ENCODE measurements around the gene PAX5. TPM values are rescaled to one million over a fixed set of nuclear protein-coding genes. Genes with fewer than 3 reads are reported as not detected.

The PAX5 gene
- total RNA-seq, 1 donor from 2014 or later: not detected

DNA sequence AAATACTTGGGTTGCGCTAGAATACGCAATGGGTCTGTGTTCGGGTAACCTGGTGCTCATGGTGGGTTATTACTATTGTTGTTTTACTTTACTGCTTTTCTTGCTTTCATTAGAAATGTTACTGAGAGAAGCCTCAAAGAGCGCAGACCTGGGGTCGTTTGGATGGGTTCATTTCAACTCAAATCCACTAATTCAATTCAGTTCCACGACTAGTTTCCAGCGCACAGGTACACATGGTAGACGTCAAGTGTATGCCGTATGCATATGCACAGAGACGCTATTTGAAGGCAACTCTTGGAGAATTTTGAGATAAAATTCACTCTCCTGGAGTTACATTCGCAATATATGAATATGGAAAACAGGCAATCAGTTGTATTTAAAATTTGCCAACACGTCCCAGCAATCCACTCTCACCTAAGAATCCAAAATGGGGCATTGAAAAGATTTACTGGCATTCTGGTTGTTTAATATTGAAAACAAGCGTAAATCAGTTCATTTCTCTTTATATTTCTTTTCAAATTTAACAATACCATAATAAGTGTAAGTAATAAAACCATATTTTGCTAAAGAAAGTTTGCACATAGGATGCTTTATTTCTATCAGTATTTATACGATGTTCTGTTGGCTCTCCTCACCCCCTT, 4.4 kb upstream of the PAX5 start:
- no peak for DNase-seq (ENCODE audit: low spot score)
- intact Hi-C loops (cut with DNase I): loop anchor here (5.0 kb wide), 1 partner anchor 44 kb away; no protein-coding TSS in a partner anchor

DNA sequence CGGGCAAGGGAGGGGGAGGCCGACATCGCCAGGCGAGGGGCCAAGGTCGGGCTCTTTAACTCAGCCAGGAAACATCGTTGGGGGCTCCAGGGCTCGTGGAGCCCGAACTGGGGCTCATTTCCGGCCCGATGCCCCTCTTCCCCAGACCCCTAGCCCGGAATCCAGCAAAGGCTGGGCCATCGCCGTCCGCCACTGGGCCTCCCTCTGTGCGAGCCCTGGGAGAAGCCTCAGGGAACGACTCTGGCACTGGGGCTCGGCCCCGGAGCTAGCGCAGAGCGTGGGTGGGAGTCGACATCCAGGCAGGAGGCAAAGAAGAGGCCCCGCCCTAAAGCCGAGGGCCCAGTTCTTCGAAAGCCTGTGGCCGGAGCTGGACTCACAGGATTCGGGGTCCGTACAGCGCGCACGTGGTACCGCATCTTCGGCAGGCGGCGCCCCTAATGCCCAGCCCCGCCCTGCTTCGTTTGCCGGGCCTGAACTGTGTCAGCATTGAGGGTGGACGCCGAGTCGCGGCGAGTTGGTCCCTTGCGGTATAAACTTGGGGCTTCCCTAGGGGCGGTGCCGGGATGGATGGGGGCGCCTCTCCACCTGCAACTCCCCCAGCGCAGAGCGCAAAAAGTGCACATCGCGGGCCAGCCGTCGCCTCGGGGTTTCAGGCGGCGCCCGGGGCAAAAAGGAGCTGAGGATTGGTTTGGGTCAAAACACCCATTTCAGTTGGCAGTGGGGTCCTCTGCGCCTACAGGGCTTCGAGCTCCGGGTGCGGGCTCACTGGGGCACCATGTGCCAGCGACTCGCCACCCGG, 3.6 kb upstream of the PAX5 start:
- intact Hi-C loops (cut with DNase I): loop anchor here (5.0 kb wide), 1 partner anchor 45 kb away; no protein-coding TSS in a partner anchor
- DNase-seq (ENCODE audit: low spot score): no peak

- no peak for DNase-seq (ENCODE audit: low spot score)
- intact Hi-C loops (cut with DNase I): loop anchor here (5.0 kb wide), 1 partner anchor 45 kb away; no protein-coding TSS in a partner anchor
These were observed 2.9 kb upstream of the PAX5 start for GRCh38 chr9:37036776-37037502.

- no peak for DNase-seq (ENCODE audit: low spot score)
These were observed 2.3 kb upstream of the PAX5 start for GRCh38 chr9:37036371-37036775.

GRCh38 chr9:37035648-37036370, 1.7 kb upstream of the PAX5 start:
- DNase-seq (ENCODE audit: low spot score): no peak
- intact Hi-C loops (cut with DNase I): loop anchor here (5.0 kb wide), 1 partner anchor 46 kb away; no protein-coding TSS in a partner anchor

More at GRCh38 chr9:37036371-37036775, 2.3 kb upstream of the PAX5 start:
- intact Hi-C loops (cut with DNase I): loop anchor here (5.0 kb wide), 1 partner anchor 46 kb away; no protein-coding TSS in a partner anchor

- no peak for DNase-seq (ENCODE audit: low spot score)
- intact Hi-C loops (cut with DNase I): loop anchor here (5.0 kb wide), 1 partner anchor 47 kb away; no protein-coding TSS in a partner anchor
These were observed 1.0 kb upstream of the PAX5 start for GRCh38 chr9:37034938-37035647.

- intact Hi-C loops (cut with DNase I): no loop called here
- DNase-seq (ENCODE audit: low spot score): no peak
These were observed 353 bp upstream of the PAX5 start for GRCh38 chr9:37034305-37034937.

GRCh38 chr9:37033141-37033540, 927 bp downstream of the PAX5 start:
- DNase-seq (ENCODE audit: low spot score): no peak
- intact Hi-C loops (cut with DNase I): no loop called here

DNA sequence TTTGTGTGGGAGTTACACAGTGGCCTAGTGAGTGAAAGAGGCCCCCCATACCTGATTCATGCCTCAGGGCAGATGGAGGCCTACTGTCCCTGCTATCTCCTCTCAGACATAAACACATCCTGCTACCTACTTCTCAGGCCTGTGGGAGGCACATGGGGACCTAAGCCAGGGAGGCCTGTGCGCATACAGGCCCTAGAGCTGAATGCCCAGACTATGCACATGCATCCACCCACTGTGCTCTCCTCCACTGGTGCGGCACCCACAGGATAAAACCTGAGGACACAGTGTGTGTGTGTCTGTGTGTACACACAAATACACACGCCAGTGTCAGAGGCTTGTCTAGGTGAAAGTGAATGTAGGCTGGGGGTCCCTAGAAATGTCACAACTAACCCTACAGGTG, 1.4 kb downstream of the PAX5 start:
- no peak for DNase-seq (ENCODE audit: low spot score)
- intact Hi-C loops (cut with DNase I): no loop called here

DNA sequence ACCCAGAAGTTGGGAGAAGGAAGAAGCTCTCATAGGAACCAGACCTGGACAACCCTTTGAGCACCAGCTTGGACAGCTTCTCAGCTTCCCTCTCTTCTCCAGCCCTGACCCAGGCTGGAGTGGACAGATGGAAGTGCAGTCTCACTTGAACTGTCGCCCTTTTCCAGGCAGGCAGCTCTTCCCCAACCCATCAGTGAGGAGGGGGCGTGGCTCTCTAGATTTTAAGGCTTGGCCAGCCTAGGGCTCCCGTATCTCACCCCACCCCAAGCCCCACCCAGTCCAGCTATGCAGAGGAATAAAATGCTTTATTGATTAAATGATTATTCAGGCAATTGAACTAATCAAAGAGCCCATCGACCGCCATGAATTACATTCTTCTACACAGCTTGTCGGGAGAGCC, 2.2 kb downstream of the PAX5 start:
- no peak for DNase-seq (ENCODE audit: low spot score)
- intact Hi-C loops (cut with DNase I): no loop called here

- intact Hi-C loops (cut with DNase I): no loop called here
These were observed 3.0 kb downstream of the PAX5 start for GRCh38 chr9:37031081-37031480.

DNA sequence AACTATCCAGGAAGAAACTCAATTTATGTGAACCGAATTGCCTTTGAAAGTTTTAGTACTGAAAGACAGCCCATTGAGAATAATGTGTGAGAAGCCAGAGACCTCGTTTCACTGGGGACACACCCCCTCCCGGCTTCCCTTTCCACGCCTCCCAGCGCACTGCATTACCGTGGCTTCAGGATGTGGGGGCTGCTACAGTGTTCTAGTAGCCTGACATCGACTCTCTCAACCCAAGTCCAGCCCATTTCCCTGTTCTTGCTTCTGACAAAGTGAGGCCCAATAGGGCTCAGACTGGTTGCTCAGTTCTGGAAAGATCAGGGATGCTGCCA, 3.5 kb downstream of the PAX5 start:
- no peak for DNase-seq (ENCODE audit: low spot score)
- intact Hi-C loops (cut with DNase I): no loop called here

More at GRCh38 chr9:37031081-37031480, 3.0 kb downstream of the PAX5 start:
- DNase-seq (ENCODE audit: low spot score): no peak

DNA sequence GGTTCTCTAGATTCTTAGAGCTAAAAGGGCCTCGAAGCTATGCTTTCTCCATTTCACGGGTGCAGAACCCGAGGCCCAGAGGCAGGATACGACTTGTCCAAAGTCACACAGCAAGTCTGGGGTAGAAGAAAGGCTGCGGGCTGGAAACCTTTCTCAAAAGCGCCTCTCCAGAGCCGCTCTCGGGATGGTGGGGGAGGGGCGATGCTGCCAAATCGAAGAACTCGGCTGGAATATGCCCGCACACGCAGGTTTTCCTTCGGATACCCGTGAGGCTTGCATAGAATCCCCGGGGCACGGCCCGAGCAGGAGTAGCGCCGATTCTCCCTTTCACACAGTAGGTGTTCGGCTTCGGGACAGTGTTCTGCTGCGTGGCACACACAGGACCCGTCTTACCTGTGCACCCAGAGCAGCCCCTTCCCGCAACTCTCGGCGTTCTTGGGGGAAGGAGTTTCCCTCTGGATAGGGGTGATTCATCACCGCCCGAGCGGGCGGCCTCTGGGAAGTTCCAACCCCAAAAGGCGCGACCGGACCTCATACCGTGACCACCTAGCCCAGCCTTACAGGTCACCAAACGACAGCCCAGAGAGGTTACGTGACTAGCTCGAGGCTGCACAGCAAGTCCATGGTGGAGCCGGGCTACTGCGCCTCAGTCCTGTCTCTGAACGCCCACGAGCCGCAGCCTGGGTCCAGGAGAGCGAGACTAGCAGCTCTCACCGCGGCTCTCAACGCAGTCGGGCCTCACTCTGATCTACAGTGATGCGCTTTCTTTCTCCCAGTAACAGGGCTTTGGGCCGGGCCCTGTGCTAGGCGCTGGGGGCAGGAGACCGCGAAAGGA, 4.1 kb downstream of the PAX5 start:
- intact Hi-C loops (cut with DNase I): no loop called here
- DNase-seq (ENCODE audit: low spot score): no peak

DNA sequence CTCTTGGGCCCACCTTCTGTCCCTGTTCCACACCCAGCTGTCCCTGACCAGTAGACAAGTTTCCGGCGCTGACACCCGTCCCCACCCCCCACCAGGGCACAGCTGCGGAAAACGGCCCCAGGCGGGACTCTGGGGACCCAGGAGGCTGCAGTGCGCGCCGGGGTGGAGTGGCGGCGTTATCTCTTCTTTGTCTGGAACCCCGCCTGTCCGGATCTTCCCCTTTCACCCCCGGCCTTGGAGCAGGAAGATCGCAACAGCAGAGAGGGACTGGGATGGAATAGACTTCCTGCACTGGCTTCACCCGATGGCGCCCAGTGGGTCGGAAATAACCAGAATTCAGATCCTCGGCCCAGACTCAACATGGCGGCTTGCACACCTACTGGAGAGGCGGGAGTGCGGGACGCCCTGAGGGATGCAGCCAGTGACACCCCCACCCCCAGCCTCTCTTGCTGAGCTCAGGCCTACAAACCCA, 4.7 kb downstream of the PAX5 start:
- no peak for DNase-seq (ENCODE audit: low spot score)
- intact Hi-C loops (cut with DNase I): no loop called here

- intact Hi-C loops (cut with DNase I): no loop called here
These were observed 5.5 kb downstream of the PAX5 start for GRCh38 chr9:37028420-37029031.

DNA sequence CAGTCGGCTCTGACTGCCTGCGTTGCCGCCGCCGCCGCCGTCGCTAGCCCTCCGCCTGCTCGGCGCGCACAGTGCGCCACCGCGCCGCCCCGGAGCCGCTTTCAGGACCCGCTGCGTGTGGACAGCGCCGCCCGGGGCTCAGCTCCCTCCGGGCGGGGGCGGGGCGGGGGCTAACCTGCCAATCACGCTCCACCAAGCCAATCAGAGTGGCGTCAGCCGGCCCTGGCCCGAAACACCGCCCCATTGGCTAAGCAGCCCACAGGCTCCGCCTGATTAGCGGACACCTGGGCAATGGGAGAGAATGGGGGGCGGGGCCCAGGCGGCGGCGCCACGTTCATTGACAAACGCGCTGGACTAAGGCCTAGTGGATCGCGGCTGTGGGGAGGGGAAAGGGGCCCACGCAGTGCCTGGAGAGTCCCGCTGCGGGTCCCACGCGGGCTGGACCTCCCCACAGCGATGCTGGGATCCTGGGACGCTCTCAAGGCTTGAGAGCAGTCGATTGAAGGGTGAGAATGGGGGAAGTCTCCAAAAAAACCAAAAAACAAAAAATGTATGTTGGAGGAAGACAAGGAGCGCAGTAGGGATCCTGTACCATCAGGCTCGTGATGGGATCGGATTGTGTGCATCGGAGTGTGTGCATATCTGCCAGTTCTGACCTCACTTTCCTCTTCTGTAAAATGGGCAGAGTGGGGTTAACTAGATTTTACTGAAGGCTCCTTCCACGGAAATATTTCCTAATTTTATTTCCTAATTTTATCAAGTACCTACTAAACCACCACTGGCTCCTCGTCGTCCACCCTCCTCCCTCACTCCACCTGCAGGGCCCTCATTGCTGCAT, 6.3 kb downstream of the PAX5 start:
- intact Hi-C loops (cut with DNase I): no loop called here
- DNase-seq (ENCODE audit: low spot score): peak; percentile 88

More at GRCh38 chr9:37028420-37029031, 5.5 kb downstream of the PAX5 start:
- DNase-seq (ENCODE audit: low spot score): no peak

Data from cardiac septum (tissue), 1 donor.